Kidney (tissue), 14 donors: ENCODE measurements around the gene GLP2R. TPM values are rescaled to one million over a fixed set of nuclear protein-coding genes. Genes with fewer than 3 reads are reported as not detected.

Experiments used
- DNase-seq, 5 donors: peaks; one replicate each; pipeline ENCODE4 v3.0.0-alpha.2; 2013 to 2020
- FAIRE-seq: peaks from 2 replicates; lab custom pipeline; 2012; peaks lifted over from hg19 to GRCh38; lab: Jason Lieb, UNC
- H3K27ac ChIP-seq, 2 donors: one replicate each; pipeline ENCODE4 v1.7.0; 2013; ENCODE audit warnings: low read depth in 2 of 2, low read length in 2 of 2, inconsistent platforms in 1 of 2
- H3K27me3 ChIP-seq: one replicate; pipeline ENCODE4 v1.7.1; 2013; ENCODE audit warnings: low read length, inconsistent platforms; ENCODE audit not compliant: control insufficient read depth, insufficient read depth
- H3K36me3 ChIP-seq, 3 donors: one replicate each; pipeline versions ENCODE4 v1.7.0 to v1.7.1; 2013; ENCODE audit warnings: low read length in 3 of 3, control low read depth in 1 of 3, inconsistent platforms in 1 of 3; ENCODE audit not compliant: insufficient read depth in 3 of 3, control insufficient read depth in 2 of 3
- H3K4me1 ChIP-seq, 3 donors: one replicate each; pipeline versions ENCODE4 v1.7.0 to v1.7.1; 2013; ENCODE audit warnings: low read length in 3 of 3, inconsistent platforms in 1 of 3, low read depth in 1 of 3; ENCODE audit not compliant: control insufficient read depth in 2 of 3, insufficient read depth in 2 of 3
- H3K4me3 ChIP-seq, 3 donors: one replicate each; pipeline versions ENCODE4 v1.7.0 to v1.8.1; 2013; ENCODE audit warnings: low read length in 3 of 3, control low read depth in 1 of 3, inconsistent platforms in 1 of 3
- H3K9ac ChIP-seq, 3 donors: one replicate each; pipeline versions ENCODE4 v1.7.0 to v1.7.1; 2013; ENCODE audit warnings: low read length in 3 of 3, control low read depth in 1 of 3, inconsistent platforms in 1 of 3
- H3K9me3 ChIP-seq, 3 donors: one replicate each; pipeline versions ENCODE4 v1.7.0 to v1.7.1; 2013; ENCODE audit warnings: low read length in 3 of 3, control low read depth in 1 of 3, inconsistent platforms in 1 of 3; ENCODE audit not compliant: control insufficient read depth in 2 of 3, insufficient read depth in 1 of 3
- intact Hi-C: fragments of 100-400 bp; cut with DNase I; formaldehyde crosslinking; loops from one replicate; pipeline ENCODE4 v1.11.1; 2022
- polyA plus RNA-seq: library from polyadenylated mRNA; stranded (reverse); fragments of 350-450 nt; fragmentation: Illumina TruSeq; extraction: RNeasy Lipid Tissue Mini Kit (QIAGEN cat#74804); gene quantifications from one replicate; pipeline ENCODE4 v1.2.3, GENCODE V29; 2014; ENCODE audit warnings: low read depth, low replicate concordance; ENCODE audit not compliant: insufficient read depth
- total RNA-seq: library from RNA; stranded (reverse); fragmentation: NEBNext Ultra II Directional; extraction: Animal tissue kit (Norgen Biotek cat#: 25700); gene quantifications from one replicate; pipeline ENCODE4 v1.2.1, GENCODE V29; 2021
- TF ChIP-seq, protein P1 (sequence below): IDR thresholded peaks from 3 replicates; pipeline ENCODE4 v1.5.1; 2012; ENCODE audit warnings: mild to moderate bottlenecking, moderate library complexity, borderline replicate concordance; ENCODE audit not compliant: insufficient read depth; ENCODE audit errors: extremely low read depth
- donor health status: control.
- donor health status: control.
- donor health status: control.
- donor health status: control.
- donor health status: control.
- donor health status: DM: yes; HTN: yes; CAD: no.
- donor health status: Normal renal cell carcinoma (clear cell type).

The GLP2R gene
- total and polyA plus RNA-seq, 2 donors from 2014 or later, result not detected

DNA sequence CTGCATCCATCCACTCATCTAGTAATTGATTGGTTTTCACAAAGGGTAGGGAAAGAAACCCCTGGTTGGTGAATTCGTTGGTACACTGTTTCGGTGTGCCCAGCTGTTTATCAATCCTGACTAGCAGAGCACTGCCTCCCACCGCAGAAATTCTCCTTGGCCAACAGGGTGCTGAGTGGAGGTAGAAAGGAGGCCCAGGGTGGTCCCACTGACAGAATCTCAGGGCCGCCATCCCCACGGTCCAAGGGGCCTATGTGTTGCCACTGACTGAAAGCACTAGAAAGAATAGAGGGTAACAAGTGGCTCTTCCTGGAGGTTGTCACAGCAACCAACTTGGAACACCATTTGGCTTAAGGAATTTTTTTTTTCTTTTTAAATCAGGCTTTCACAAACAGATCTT is 87.8 kb downstream of the GLP2R start:
- DNase-seq (no peak), FAIRE-seq (no peak)
- no peak overlapping the region for H3K4me3 ChIP-seq
- TF ChIP-seq, protein P1, sequence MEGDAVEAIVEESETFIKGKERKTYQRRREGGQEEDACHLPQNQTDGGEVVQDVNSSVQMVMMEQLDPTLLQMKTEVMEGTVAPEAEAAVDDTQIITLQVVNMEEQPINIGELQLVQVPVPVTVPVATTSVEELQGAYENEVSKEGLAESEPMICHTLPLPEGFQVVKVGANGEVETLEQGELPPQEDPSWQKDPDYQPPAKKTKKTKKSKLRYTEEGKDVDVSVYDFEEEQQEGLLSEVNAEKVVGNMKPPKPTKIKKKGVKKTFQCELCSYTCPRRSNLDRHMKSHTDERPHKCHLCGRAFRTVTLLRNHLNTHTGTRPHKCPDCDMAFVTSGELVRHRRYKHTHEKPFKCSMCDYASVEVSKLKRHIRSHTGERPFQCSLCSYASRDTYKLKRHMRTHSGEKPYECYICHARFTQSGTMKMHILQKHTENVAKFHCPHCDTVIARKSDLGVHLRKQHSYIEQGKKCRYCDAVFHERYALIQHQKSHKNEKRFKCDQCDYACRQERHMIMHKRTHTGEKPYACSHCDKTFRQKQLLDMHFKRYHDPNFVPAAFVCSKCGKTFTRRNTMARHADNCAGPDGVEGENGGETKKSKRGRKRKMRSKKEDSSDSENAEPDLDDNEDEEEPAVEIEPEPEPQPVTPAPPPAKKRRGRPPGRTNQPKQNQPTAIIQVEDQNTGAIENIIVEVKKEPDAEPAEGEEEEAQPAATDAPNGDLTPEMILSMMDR, result no peak
- no peaks in the 10 kb centered on the region for H3K4me1 ChIP-seq
- H3K9me3 ChIP-seq, result no peaks in the 10 kb centered on the region
- no peaks in the 10 kb centered on the region for H3K27me3 ChIP-seq
- H3K36me3 ChIP-seq, result no peaks in the 10 kb centered on the region
- H3K27ac ChIP-seq, result no peak overlapping the region
- intact Hi-C loops, result no loop called here
- H3K9ac ChIP-seq, result no peak overlapping the region

DNA sequence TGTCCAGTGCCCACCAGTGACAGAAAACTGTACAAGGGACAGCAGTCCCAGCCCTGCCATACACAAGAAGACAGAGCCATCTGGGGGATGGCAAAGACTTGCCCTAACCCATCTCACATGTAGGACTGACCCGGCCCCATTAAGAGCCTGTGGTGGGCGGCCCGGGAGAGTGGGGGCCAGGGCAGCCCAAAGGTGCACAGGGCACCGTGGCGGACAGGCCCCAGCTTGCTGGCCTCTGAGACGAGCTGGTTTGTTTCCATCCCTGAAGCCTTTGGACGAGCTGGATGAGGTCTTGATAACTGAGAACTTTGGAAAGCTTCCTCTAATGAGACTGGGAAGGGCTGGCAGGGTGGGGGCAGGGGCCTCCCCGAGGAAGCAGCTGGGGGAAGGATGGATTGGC is 90.4 kb downstream of the GLP2R start:
- intact Hi-C loops, result no loop called here
- no peak overlapping the region for H3K27ac ChIP-seq
- no peak for FAIRE-seq
- H3K27me3 ChIP-seq, result no peaks in the 10 kb centered on the region
- H3K4me1 ChIP-seq, result no peaks in the 10 kb centered on the region
- H3K4me3 ChIP-seq, result no peak overlapping the region
- DNase-seq, result no peak
- H3K9me3 ChIP-seq, result no peaks in the 10 kb centered on the region
- H3K9ac ChIP-seq, result no peak overlapping the region
- TF ChIP-seq, protein P1, result no peak
- no peaks in the 10 kb centered on the region for H3K36me3 ChIP-seq

DNA sequence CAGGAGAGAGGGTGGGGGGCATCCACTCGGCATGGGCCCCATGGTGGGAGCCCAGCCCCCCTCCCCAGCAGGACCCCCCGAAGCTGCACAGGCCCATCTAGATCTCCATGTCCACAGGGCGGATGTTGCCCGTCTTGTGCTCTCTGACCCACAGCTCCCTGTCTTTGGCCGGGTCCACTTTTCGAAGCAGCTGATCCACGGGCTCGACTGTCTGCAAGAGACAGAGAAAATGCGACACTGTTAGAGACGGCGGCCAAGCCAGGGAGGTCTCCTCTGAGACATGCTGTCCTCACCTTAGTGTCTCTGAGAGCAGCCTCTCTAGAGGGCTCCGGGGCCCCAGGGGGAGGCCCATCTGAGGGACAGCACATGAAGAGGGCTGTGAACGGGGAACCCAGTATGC is 91.4 kb downstream of the GLP2R start:
- TF ChIP-seq, protein P1, result no peak
- H3K9me3 ChIP-seq, result no peaks in the 10 kb centered on the region
- no peak overlapping the region for H3K4me3 ChIP-seq
- DNase-seq (no peak), FAIRE-seq (no peak)
- no peaks in the 10 kb centered on the region for H3K36me3 ChIP-seq
- H3K9ac ChIP-seq, result no peak overlapping the region
- no peaks in the 10 kb centered on the region for H3K4me1 ChIP-seq
- H3K27ac ChIP-seq, result no peak overlapping the region
- intact Hi-C loops, result no loop called here
- no peaks in the 10 kb centered on the region for H3K27me3 ChIP-seq

DNA sequence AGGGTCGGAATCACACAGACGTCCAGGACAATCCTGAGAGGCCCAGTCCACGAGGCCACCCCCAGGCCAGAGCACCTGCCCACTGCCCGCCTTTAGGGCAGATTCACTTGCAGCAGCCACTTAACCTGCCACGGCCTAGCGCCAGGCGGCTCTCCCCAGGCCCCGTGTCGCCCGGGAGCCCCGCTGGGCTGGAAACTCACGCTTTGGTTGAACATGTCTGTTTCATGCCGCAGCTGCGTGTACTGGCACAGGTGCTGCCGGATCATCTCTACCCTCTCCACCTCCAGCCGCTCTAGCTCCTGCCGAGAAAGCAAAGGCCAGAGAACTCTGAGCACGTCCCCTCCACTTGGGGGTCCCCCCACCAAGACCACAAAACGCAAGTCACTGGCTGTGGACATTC is 92.1 kb downstream of the GLP2R start:
- Histone ChIP-seq H3K9me3 (no peaks in the 10 kb centered on the region), H3K4me3 (no peak overlapping the region), H3K36me3 (no peaks in the 10 kb centered on the region), H3K4me1 (no peaks in the 10 kb centered on the region), H3K27ac (no peak overlapping the region), H3K27me3 (no peaks in the 10 kb centered on the region), H3K9ac (no peak overlapping the region)
- TF ChIP-seq, protein P1, result no peak
- FAIRE-seq (no peak), DNase-seq (no peak)
- intact Hi-C loops, result no loop called here
